ENCODE data around the gene MLH3.

MLH3 gene

GRCh38 chr14:74980731-74981461 is 70.4 kb downstream of the MLH3 start:
- no peak overlapping the region for H3K27ac ChIP-seq
- TF ChIP-seq ZFX (IDR thresholded peaks at IDR 0.05) (no peak), CTCF (conservative IDR thresholded peaks at IDR 0.05) (no peak)

- H3K27ac ChIP-seq = no peak overlapping the region
- TF ChIP-seq ZFX (IDR thresholded peaks at IDR 0.05) (no peak), CTCF (conservative IDR thresholded peaks at IDR 0.05) (no peak)
Observed at GRCh38 chr14:74980398-74980730, 70.9 kb downstream of the MLH3 start.

GRCh38 chr14:74979442-74980397 is 71.5 kb downstream of the MLH3 start:
- H3K27ac ChIP-seq = no peak overlapping the region
- TF ChIP-seq ZFX (IDR thresholded peaks at IDR 0.05) (no peak; the same call in 1 of the 2 replicates), CTCF (conservative IDR thresholded peaks at IDR 0.05) (no peak)

GRCh38 chr14:74979029-74979428 is 72.2 kb downstream of the MLH3 start:
- no peak overlapping the region for H3K27ac ChIP-seq
- TF ChIP-seq CTCF (conservative IDR thresholded peaks at IDR 0.05) (no peak), ZFX (IDR thresholded peaks at IDR 0.05) (no peak)

- TF ChIP-seq ZFX (IDR thresholded peaks at IDR 0.05) = no peak
- no peak for TF ChIP-seq CTCF (conservative IDR thresholded peaks at IDR 0.05)
- no peak overlapping the region for H3K27ac ChIP-seq
Observed at GRCh38 chr14:74978416-74978947, 72.8 kb downstream of the MLH3 start.

- no peak overlapping the region for H3K27ac ChIP-seq
- no peak for TF ChIP-seq ZFX (IDR thresholded peaks at IDR 0.05)
- TF ChIP-seq CTCF (conservative IDR thresholded peaks at IDR 0.05) = no peak
Observed at GRCh38 chr14:74977901-74978385, 73.3 kb downstream of the MLH3 start.
